ENCODE data around the gene HLA-DMA. TPM values are rescaled to one million over a fixed set of nuclear protein-coding genes. Genes with fewer than 3 reads are reported as not detected.

Gene HLA-DMA
- total and polyA plus RNA-seq, 2 of the 13 experiments (the other 11 are each of a cell fraction or from before 2014, with no cell fraction given): 0.70 to 0.71 TPM

- peak; percentile 88 for TF ChIP-seq HOXA3 (CRISPR knock-in tag; IDR thresholded peaks at IDR 0.05)
- 0 out of 2 replicates have a peak, but pooled peaks have one; percentile 15 for TF ChIP-seq ZNF747 (CRISPR knock-in tag; IDR thresholded peaks at IDR 0.05; ENCODE audit: borderline replicate concordance)
- TF ChIP-seq MATR3 (CRISPR knock-in tag; IDR thresholded peaks at IDR 0.05): 0 out of 2 replicates have a peak, but pooled peaks have one; percentile 72
- TF ChIP-seq, protein P1, sequence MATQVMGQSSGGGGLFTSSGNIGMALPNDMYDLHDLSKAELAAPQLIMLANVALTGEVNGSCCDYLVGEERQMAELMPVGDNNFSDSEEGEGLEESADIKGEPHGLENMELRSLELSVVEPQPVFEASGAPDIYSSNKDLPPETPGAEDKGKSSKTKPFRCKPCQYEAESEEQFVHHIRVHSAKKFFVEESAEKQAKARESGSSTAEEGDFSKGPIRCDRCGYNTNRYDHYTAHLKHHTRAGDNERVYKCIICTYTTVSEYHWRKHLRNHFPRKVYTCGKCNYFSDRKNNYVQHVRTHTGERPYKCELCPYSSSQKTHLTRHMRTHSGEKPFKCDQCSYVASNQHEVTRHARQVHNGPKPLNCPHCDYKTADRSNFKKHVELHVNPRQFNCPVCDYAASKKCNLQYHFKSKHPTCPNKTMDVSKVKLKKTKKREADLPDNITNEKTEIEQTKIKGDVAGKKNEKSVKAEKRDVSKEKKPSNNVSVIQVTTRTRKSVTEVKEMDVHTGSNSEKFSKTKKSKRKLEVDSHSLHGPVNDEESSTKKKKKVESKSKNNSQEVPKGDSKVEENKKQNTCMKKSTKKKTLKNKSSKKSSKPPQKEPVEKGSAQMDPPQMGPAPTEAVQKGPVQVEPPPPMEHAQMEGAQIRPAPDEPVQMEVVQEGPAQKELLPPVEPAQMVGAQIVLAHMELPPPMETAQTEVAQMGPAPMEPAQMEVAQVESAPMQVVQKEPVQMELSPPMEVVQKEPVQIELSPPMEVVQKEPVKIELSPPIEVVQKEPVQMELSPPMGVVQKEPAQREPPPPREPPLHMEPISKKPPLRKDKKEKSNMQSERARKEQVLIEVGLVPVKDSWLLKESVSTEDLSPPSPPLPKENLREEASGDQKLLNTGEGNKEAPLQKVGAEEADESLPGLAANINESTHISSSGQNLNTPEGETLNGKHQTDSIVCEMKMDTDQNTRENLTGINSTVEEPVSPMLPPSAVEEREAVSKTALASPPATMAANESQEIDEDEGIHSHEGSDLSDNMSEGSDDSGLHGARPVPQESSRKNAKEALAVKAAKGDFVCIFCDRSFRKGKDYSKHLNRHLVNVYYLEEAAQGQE (IDR thresholded peaks at IDR 0.05; ENCODE audit: borderline replicate concordance in 1 of 2, low read depth in 1 of 2, low read length in 2 of 2): peak in 1 of 2 experiments; percentile 86; a peak in 2 of 4 replicates
- peak; percentile 54; the same call in 1 of the 2 replicates for TF ChIP-seq ZNF234 (CRISPR knock-in tag; conservative IDR thresholded peaks at IDR 0.05)
- peak; percentile 17; the same call in 1 of the 2 replicates for TF ChIP-seq CHD2 (IDR thresholded peaks at IDR 0.05; ENCODE audit: low read depth, low read length)
- TF ChIP-seq NFKBIZ (CRISPR knock-in tag; IDR thresholded peaks at IDR 0.05): peak; percentile 83; the same call in 1 of the 2 replicates
- peak; percentile 91 for TF ChIP-seq ATF1 (CRISPR knock-in tag; IDR thresholded peaks at IDR 0.05)
- TF ChIP-seq SALL1 (CRISPR knock-in tag; IDR thresholded peaks at IDR 0.05): peak; percentile 67; the same call in 1 of the 2 replicates
- TF ChIP-seq, protein P2, sequence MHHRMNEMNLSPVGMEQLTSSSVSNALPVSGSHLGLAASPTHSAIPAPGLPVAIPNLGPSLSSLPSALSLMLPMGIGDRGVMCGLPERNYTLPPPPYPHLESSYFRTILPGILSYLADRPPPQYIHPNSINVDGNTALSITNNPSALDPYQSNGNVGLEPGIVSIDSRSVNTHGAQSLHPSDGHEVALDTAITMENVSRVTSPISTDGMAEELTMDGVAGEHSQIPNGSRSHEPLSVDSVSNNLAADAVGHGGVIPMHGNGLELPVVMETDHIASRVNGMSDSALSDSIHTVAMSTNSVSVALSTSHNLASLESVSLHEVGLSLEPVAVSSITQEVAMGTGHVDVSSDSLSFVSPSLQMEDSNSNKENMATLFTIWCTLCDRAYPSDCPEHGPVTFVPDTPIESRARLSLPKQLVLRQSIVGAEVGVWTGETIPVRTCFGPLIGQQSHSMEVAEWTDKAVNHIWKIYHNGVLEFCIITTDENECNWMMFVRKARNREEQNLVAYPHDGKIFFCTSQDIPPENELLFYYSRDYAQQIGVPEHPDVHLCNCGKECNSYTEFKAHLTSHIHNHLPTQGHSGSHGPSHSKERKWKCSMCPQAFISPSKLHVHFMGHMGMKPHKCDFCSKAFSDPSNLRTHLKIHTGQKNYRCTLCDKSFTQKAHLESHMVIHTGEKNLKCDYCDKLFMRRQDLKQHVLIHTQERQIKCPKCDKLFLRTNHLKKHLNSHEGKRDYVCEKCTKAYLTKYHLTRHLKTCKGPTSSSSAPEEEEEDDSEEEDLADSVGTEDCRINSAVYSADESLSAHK (CRISPR knock-in tag; IDR thresholded peaks at IDR 0.05; ENCODE audit: borderline replicate concordance): peak; percentile 82; the same call in 1 of the 2 replicates
- TF ChIP-seq KLF12 (CRISPR knock-in tag; IDR thresholded peaks at IDR 0.05; ENCODE audit: borderline replicate concordance): peak; percentile 70
- TF ChIP-seq ZNF792 (CRISPR knock-in tag; IDR thresholded peaks at IDR 0.05): peak; percentile 95
- no peak for TF ChIP-seq WIZ (CRISPR knock-in tag; IDR thresholded peaks at IDR 0.05)
- peak; percentile 81 for TF ChIP-seq TFE3 (CRISPR knock-in tag; IDR thresholded peaks at IDR 0.05)
- TF ChIP-seq HIC2 (CRISPR knock-in tag; IDR thresholded peaks at IDR 0.05; ENCODE audit: low read depth): no peak
- TF ChIP-seq ZBTB49 (CRISPR knock-in tag; IDR thresholded peaks at IDR 0.05; ENCODE audit: borderline replicate concordance): peak; percentile 32; the same call in 1 of the 2 replicates
Observed at GRCh38 chr6:32971581-32972352, 18.9 kb upstream of the HLA-DMA start (continued).
